HK-2 (cell line): Measurements from ENCODE around the gene SORT1.
"Not testable (repeated sequence)": the region's sequence is repeated elsewhere in the genome, so short reads cannot be mapped to it uniquely, and the experiment has no call there.

Experiments used
- DNase-seq: peaks from one replicate; pipeline ENCODE4 v3.0.0-alpha.2; 2018; ENCODE audit not compliant: unreplicated experiment

The SORT1 gene

GRCh38 chr1:109341944-109342930 is 55.5 kb downstream of the SORT1 start:
- no peak for DNase-seq

- no peak for DNase-seq
Observed at GRCh38 chr1:109338608-109339007, 59.1 kb downstream of the SORT1 start.

- DNase-seq, result no peak
Observed at GRCh38 chr1:109338091-109338490, 59.6 kb downstream of the SORT1 start.

GRCh38 chr1:109335091-109335490 is 62.6 kb downstream of the SORT1 start:
- DNase-seq, result no peak

- DNase-seq, result no peak
Observed at GRCh38 chr1:109331113-109331512, 66.6 kb downstream of the SORT1 start.

- no peak for DNase-seq
Observed at GRCh38 chr1:109327285-109327684, 70.4 kb downstream of the SORT1 start.

- DNase-seq, result no peak
Observed at GRCh38 chr1:109322974-109323373, 74.7 kb downstream of the SORT1 start.

- no peak for DNase-seq
Observed at GRCh38 chr1:109319114-109319513, 78.6 kb downstream of the SORT1 start.

- no peak for DNase-seq
Observed at GRCh38 chr1:109316506-109316905, 81.2 kb downstream of the SORT1 start.

- no peak for DNase-seq
Observed at GRCh38 chr1:109315288-109315687, 82.4 kb downstream of the SORT1 start.

GRCh38 chr1:109314795-109315194 is 82.9 kb downstream of the SORT1 start:
- DNase-seq, result no peak

- no peak for DNase-seq
Observed at GRCh38 chr1:109312978-109313775, 84.5 kb downstream of the SORT1 start.

GRCh38 chr1:109312246-109312645 is 85.5 kb downstream of the SORT1 start:
- DNase-seq, result no peak

- DNase-seq, result no peak
Observed at GRCh38 chr1:109309347-109309746, 88.4 kb downstream of the SORT1 start.

GRCh38 chr1:109307274-109308021 is 90.3 kb downstream of the SORT1 start:
- DNase-seq, result no peak

GRCh38 chr1:109306832-109307273 is 90.9 kb downstream of the SORT1 start, which contains the start of gene MYBPHL:
MYBPHL (minus strand) TSS chr1:109307011; CDS start chr1:109306991, 20 bp downstream.
- DNase-seq, result no peak

- DNase-seq, result not testable (repeated sequence)
Observed at GRCh38 chr1:109305991-109306390, 91.7 kb downstream of the SORT1 start.

- DNase-seq, result no peak
Observed at GRCh38 chr1:109304226-109304920, 93.3 kb downstream of the SORT1 start.

- no peak for DNase-seq
Observed at GRCh38 chr1:109301874-109302273, 95.8 kb downstream of the SORT1 start.

GRCh38 chr1:109300650-109301151 is 97.0 kb downstream of the SORT1 start:
- no peak for DNase-seq
